ENCODE results near the gene DFFA. TPM values are rescaled to one million over a fixed set of nuclear protein-coding genes. Genes with fewer than 3 reads are reported as not detected.
A peak's percentile ranks its signal among the peaks of the same experiment; 100 is the strongest.
"Not testable (repeated sequence)": the region's sequence is repeated elsewhere in the genome, so short reads cannot be mapped to it uniquely, and the experiment has no call there.

The DFFA gene
- total RNA-seq, 1 experiment from 2014 or later, result 31.9 TPM

GRCh38 chr1:10438677-10439163, 33.6 kb downstream of the DFFA start:
- DNase-seq (ENCODE audit: low read depth), result no peak
- in situ Hi-C loops (cut with HindIII; ENCODE audit: low pct_unique_long_range_greater_than_20kb, low sequenced_read_pairs), result no loop called here

GRCh38 chr1:10437052-10437451, 35.3 kb downstream of the DFFA start:
- DNase-seq (ENCODE audit: low read depth), result no peak
- in situ Hi-C loops (cut with HindIII; ENCODE audit: low pct_unique_long_range_greater_than_20kb, low sequenced_read_pairs), result no loop called here

GRCh38 chr1:10434590-10434989, 37.7 kb downstream of the DFFA start:
- no peak for DNase-seq (ENCODE audit: low read depth)
- in situ Hi-C loops (cut with HindIII; ENCODE audit: low pct_unique_long_range_greater_than_20kb, low sequenced_read_pairs), result no loop called here

GRCh38 chr1:10433790-10434189, 38.5 kb downstream of the DFFA start:
- no peak for DNase-seq (ENCODE audit: low read depth)
- in situ Hi-C loops (cut with HindIII; ENCODE audit: low pct_unique_long_range_greater_than_20kb, low sequenced_read_pairs), result no loop called here

GRCh38 chr1:10432910-10433700, 39.2 kb downstream of the DFFA start:
- in situ Hi-C loops (cut with HindIII; ENCODE audit: low pct_unique_long_range_greater_than_20kb, low sequenced_read_pairs), result no loop called here
- no peak for DNase-seq (ENCODE audit: low read depth)

- no peak for DNase-seq (ENCODE audit: low read depth)
These were observed 41.1 kb downstream of the DFFA start for GRCh38 chr1:10431070-10431730.

GRCh38 chr1:10430216-10431069, 41.9 kb downstream of the DFFA start, which contains the start of gene CENPS:
CENPS (plus strand) TSS chr1:10430433; CDS start chr1:10430518, 85 bp downstream.
- in situ Hi-C loops (cut with HindIII; ENCODE audit: low pct_unique_long_range_greater_than_20kb, low sequenced_read_pairs), result no loop called here
- peak; percentile 88 for DNase-seq (ENCODE audit: low read depth)

More at GRCh38 chr1:10431070-10431730, 41.1 kb downstream of the DFFA start:
- in situ Hi-C loops (cut with HindIII; ENCODE audit: low pct_unique_long_range_greater_than_20kb, low sequenced_read_pairs), result no loop called here

- in situ Hi-C loops (cut with HindIII; ENCODE audit: low pct_unique_long_range_greater_than_20kb, low sequenced_read_pairs), result no loop called here
- no peak for DNase-seq (ENCODE audit: low read depth)
These were observed 42.5 kb downstream of the DFFA start for GRCh38 chr1:10429868-10430215.

GRCh38 chr1:10428984-10429383, 43.3 kb downstream of the DFFA start:
- in situ Hi-C loops (cut with HindIII; ENCODE audit: low pct_unique_long_range_greater_than_20kb, low sequenced_read_pairs), result no loop called here
- no peak for DNase-seq (ENCODE audit: low read depth)

- in situ Hi-C loops (cut with HindIII; ENCODE audit: low pct_unique_long_range_greater_than_20kb, low sequenced_read_pairs); DNase-seq (ENCODE audit: low read depth): not testable (repeated sequence)
These were observed 45.8 kb downstream of the DFFA start for GRCh38 chr1:10426535-10426848.

GRCh38 chr1:10425826-10426534, 46.3 kb downstream of the DFFA start:
- in situ Hi-C loops (cut with HindIII; ENCODE audit: low pct_unique_long_range_greater_than_20kb, low sequenced_read_pairs); DNase-seq (ENCODE audit: low read depth): not testable (repeated sequence)

GRCh38 chr1:10424651-10425050, 47.7 kb downstream of the DFFA start:
- no peak for DNase-seq (ENCODE audit: low read depth)
- in situ Hi-C loops (cut with HindIII; ENCODE audit: low pct_unique_long_range_greater_than_20kb, low sequenced_read_pairs), result no loop called here

GRCh38 chr1:10424034-10424433, 48.3 kb downstream of the DFFA start:
- no peak for DNase-seq (ENCODE audit: low read depth)
- in situ Hi-C loops (cut with HindIII; ENCODE audit: low pct_unique_long_range_greater_than_20kb, low sequenced_read_pairs), result no loop called here

GRCh38 chr1:10421637-10422036, 50.7 kb downstream of the DFFA start:
- DNase-seq (ENCODE audit: low read depth), result no peak
- in situ Hi-C loops (cut with HindIII; ENCODE audit: low pct_unique_long_range_greater_than_20kb, low sequenced_read_pairs), result no loop called here

GRCh38 chr1:10419351-10419750, 53.0 kb downstream of the DFFA start:
- in situ Hi-C loops (cut with HindIII; ENCODE audit: low pct_unique_long_range_greater_than_20kb, low sequenced_read_pairs), result no loop called here

GRCh38 chr1:10418741-10419140, 53.6 kb downstream of the DFFA start:
- in situ Hi-C loops (cut with HindIII; ENCODE audit: low pct_unique_long_range_greater_than_20kb, low sequenced_read_pairs); DNase-seq (ENCODE audit: low read depth): not testable (repeated sequence)

More at GRCh38 chr1:10419351-10419750, 53.0 kb downstream of the DFFA start:
- DNase-seq (ENCODE audit: low read depth), result no peak

- DNase-seq (ENCODE audit: low read depth); in situ Hi-C loops (cut with HindIII; ENCODE audit: low pct_unique_long_range_greater_than_20kb, low sequenced_read_pairs): not testable (repeated sequence)
These were observed 56.4 kb downstream of the DFFA start for GRCh38 chr1:10415967-10416366.

All from Caki2 (cell line).